HEK293 (cell line): ENCODE measurements around the gene CTDSP1.

ENCODE experiments used
- REPIN1 ChIP-seq: fragments of 450-650 bp; formaldehyde crosslinking; IDR thresholded peaks from 2 replicates; pipeline ENCODE4 v1.5.1; 2017; ENCODE audit warnings: missing biosample characterization, missing genetic modification characterization, low read depth
- SCRT1 ChIP-seq: fragments of 450-650 bp; formaldehyde crosslinking; IDR thresholded peaks from 2 replicates; pipeline ENCODE4 v1.5.1; 2016; ENCODE audit warnings: missing biosample characterization, missing genetic modification characterization, borderline replicate concordance
- ZBTB21 ChIP-seq: fragments of 450-650 bp; formaldehyde crosslinking; IDR thresholded peaks from 2 replicates; pipeline ENCODE4 v1.5.1; 2017; ENCODE audit warnings: missing biosample characterization, missing genetic modification characterization
- ZFHX2 ChIP-seq: fragments of 450-650 bp; formaldehyde crosslinking; conservative IDR thresholded peaks from 2 replicates; pipeline ENCODE4 v1.5.1; 2016; ENCODE audit warnings: missing biosample characterization, missing genetic modification characterization
- ZFP69B ChIP-seq: fragments of 450-650 bp; formaldehyde crosslinking; IDR thresholded peaks from 2 replicates; pipeline ENCODE4 v1.5.1; 2016; ENCODE audit warnings: missing biosample characterization, missing genetic modification characterization
- ZNF266 ChIP-seq: fragments of 450-650 bp; formaldehyde crosslinking; IDR thresholded peaks from 2 replicates; pipeline ENCODE4 v1.5.1; 2016; ENCODE audit warnings: missing biosample characterization, missing genetic modification characterization, low read depth
- ZNF37A ChIP-seq: fragments of 450-650 bp; IDR thresholded peaks from 2 replicates; pipeline ENCODE4 v1.5.1; 2018; ENCODE audit warnings: missing biosample characterization, missing genetic modification characterization
- TF ChIP-seq, protein P1 (sequence below): fragments of 450-650 bp; formaldehyde crosslinking; IDR thresholded peaks from 2 replicates; pipeline ENCODE4 v1.5.1; 2016; ENCODE audit warnings: missing biosample characterization, missing genetic modification characterization
- TF ChIP-seq, protein P2 (sequence below): fragments of 450-650 bp; formaldehyde crosslinking; IDR thresholded peaks from 2 replicates; pipeline ENCODE4 v1.5.1; 2016; ENCODE audit warnings: missing biosample characterization, missing genetic modification characterization
- TF ChIP-seq, protein P3 (sequence below): fragments of 450-650 bp; formaldehyde crosslinking; IDR thresholded peaks from 2 replicates; pipeline ENCODE4 v1.5.1; 2016; ENCODE audit warnings: missing biosample characterization, missing genetic modification characterization, low read depth
- TF ChIP-seq, protein P4 (sequence below): fragments of 450-650 bp; formaldehyde crosslinking; IDR thresholded peaks from 2 replicates; pipeline ENCODE4 v1.5.1; 2016; ENCODE audit warnings: missing biosample characterization, missing genetic modification characterization

DNA sequence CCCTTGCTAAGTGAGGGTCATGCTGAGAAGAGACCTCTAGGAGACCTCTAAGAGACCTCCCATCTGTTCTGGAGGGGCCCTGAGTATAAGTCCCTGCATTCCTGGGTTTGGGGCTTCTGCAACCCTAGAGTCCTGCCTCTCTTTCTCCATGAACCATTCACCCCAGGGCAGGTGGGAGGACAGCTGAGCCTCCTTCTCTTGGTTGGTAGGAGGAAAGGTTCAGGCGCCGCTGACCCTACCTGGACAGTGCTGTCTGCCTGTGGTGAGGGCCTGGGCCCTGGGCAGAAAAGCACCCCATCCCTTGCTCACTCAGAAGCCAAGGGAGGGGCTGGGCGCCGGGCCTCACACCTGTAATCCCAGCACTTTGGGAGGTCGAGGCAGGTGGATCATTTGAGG lies 18.7 kb downstream of the CTDSP1 start:
- TF ChIP-seq, protein P1, sequence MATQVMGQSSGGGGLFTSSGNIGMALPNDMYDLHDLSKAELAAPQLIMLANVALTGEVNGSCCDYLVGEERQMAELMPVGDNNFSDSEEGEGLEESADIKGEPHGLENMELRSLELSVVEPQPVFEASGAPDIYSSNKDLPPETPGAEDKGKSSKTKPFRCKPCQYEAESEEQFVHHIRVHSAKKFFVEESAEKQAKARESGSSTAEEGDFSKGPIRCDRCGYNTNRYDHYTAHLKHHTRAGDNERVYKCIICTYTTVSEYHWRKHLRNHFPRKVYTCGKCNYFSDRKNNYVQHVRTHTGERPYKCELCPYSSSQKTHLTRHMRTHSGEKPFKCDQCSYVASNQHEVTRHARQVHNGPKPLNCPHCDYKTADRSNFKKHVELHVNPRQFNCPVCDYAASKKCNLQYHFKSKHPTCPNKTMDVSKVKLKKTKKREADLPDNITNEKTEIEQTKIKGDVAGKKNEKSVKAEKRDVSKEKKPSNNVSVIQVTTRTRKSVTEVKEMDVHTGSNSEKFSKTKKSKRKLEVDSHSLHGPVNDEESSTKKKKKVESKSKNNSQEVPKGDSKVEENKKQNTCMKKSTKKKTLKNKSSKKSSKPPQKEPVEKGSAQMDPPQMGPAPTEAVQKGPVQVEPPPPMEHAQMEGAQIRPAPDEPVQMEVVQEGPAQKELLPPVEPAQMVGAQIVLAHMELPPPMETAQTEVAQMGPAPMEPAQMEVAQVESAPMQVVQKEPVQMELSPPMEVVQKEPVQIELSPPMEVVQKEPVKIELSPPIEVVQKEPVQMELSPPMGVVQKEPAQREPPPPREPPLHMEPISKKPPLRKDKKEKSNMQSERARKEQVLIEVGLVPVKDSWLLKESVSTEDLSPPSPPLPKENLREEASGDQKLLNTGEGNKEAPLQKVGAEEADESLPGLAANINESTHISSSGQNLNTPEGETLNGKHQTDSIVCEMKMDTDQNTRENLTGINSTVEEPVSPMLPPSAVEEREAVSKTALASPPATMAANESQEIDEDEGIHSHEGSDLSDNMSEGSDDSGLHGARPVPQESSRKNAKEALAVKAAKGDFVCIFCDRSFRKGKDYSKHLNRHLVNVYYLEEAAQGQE, result no peak
- TF ChIP-seq, protein P2, sequence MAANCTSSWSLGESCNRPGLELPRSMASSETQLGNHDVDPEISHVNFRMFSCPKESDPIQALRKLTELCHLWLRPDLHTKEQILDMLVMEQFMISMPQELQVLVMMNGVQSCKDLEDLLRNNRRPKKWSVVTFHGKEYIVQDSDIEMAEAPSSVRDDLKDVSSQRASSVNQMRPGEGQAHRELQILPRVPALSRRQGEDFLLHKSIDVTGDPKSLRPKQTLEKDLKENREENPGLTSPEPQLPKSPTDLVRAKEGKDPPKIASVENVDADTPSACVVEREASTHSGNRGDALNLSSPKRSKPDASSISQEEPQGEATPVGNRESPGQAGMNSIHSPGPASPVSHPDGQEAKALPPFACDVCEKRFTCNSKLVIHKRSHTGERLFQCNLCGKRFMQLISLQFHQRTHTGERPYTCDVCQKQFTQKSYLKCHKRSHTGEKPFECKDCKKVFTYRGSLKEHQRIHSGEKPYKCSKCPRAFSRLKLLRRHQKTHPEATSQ (tag by site-specific recombination), result no peak
- TF ChIP-seq ZNF37A (tag by site-specific recombination), result no peak
- no peak for TF ChIP-seq ZNF266 (tag by site-specific recombination)
- TF ChIP-seq REPIN1 (tag by site-specific recombination), result no peak
- no peak for TF ChIP-seq ZFP69B (tag by site-specific recombination)
- TF ChIP-seq, protein P3, sequence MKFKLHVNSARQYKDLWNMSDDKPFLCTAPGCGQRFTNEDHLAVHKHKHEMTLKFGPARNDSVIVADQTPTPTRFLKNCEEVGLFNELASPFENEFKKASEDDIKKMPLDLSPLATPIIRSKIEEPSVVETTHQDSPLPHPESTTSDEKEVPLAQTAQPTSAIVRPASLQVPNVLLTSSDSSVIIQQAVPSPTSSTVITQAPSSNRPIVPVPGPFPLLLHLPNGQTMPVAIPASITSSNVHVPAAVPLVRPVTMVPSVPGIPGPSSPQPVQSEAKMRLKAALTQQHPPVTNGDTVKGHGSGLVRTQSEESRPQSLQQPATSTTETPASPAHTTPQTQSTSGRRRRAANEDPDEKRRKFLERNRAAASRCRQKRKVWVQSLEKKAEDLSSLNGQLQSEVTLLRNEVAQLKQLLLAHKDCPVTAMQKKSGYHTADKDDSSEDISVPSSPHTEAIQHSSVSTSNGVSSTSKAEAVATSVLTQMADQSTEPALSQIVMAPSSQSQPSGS (tag by site-specific recombination), result no peak
- TF ChIP-seq SCRT1, result no peak
- TF ChIP-seq, protein P4, sequence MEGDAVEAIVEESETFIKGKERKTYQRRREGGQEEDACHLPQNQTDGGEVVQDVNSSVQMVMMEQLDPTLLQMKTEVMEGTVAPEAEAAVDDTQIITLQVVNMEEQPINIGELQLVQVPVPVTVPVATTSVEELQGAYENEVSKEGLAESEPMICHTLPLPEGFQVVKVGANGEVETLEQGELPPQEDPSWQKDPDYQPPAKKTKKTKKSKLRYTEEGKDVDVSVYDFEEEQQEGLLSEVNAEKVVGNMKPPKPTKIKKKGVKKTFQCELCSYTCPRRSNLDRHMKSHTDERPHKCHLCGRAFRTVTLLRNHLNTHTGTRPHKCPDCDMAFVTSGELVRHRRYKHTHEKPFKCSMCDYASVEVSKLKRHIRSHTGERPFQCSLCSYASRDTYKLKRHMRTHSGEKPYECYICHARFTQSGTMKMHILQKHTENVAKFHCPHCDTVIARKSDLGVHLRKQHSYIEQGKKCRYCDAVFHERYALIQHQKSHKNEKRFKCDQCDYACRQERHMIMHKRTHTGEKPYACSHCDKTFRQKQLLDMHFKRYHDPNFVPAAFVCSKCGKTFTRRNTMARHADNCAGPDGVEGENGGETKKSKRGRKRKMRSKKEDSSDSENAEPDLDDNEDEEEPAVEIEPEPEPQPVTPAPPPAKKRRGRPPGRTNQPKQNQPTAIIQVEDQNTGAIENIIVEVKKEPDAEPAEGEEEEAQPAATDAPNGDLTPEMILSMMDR, result no peak
- TF ChIP-seq ZFHX2 (tag by site-specific recombination), result no peak
- no peak for TF ChIP-seq ZBTB21
